HEK293T (cell line): ENCODE data around the gene MED16.

Experiments
- ARNT ChIP-seq: fragments of 450-650 bp; IDR thresholded peaks from 2 replicates; pipeline ENCODE4 v1.6.1; 2017; ENCODE audit warnings: mild to moderate bottlenecking
- BHLHE40 ChIP-seq: fragments of 450-650 bp; IDR thresholded peaks from 2 replicates; pipeline ENCODE4 v1.6.1; 2016; ENCODE audit warnings: mild to moderate bottlenecking, moderate library complexity, borderline replicate concordance
- CTBP1 ChIP-seq: fragments of 450-650 bp; IDR thresholded peaks from 2 replicates; pipeline ENCODE4 v1.6.1; 2016; ENCODE audit warnings: borderline replicate concordance
- ELF4 ChIP-seq: fragments of 450-650 bp; IDR thresholded peaks from 2 replicates; pipeline ENCODE4 v1.6.1; 2017; ENCODE audit warnings: antibody characterized with exemption
- FOXM1 ChIP-seq: fragments of 450-650 bp; IDR thresholded peaks from 2 replicates; pipeline ENCODE4 v1.6.1; 2017; ENCODE audit warnings: mild to moderate bottlenecking, borderline replicate concordance
- HDGF ChIP-seq: fragments of 450-650 bp; IDR thresholded peaks from 2 replicates; pipeline ENCODE4 v1.6.1; 2017; ENCODE audit warnings: antibody characterized with exemption, borderline replicate concordance
- LEF1 ChIP-seq: fragments of 450-650 bp; IDR thresholded peaks from 2 replicates; pipeline ENCODE4 v1.6.1; 2017; ENCODE audit warnings: mild to moderate bottlenecking, borderline replicate concordance
- NFRKB ChIP-seq: fragments of 450-650 bp; IDR thresholded peaks from 2 replicates; pipeline ENCODE4 v1.6.1; 2016; ENCODE audit warnings: mild to moderate bottlenecking, moderate library complexity
- PKNOX1 ChIP-seq: fragments of 450-650 bp; IDR thresholded peaks from 2 replicates; pipeline ENCODE4 v1.6.1; 2016
- SP1 ChIP-seq: fragments of 450-650 bp; IDR thresholded peaks from 2 replicates; pipeline ENCODE4 v1.6.1; 2017
- SUZ12 ChIP-seq: fragments of 450-650 bp; IDR thresholded peaks from 2 replicates; pipeline ENCODE4 v1.6.1; 2016; ENCODE audit warnings: mild to moderate bottlenecking
- TARDBP ChIP-seq: fragments of 450-650 bp; IDR thresholded peaks from 2 replicates; pipeline ENCODE4 v1.6.1; 2016
- ZNF384 ChIP-seq: fragments of 450-650 bp; IDR thresholded peaks from 2 replicates; pipeline ENCODE4 v1.6.1; 2016

- TF ChIP-seq ZNF384 (no peak), SP1 (no peak), ELF4 (no peak), CTBP1 (no peak), FOXM1 (no peak), ARNT (no peak), TARDBP (no peak), BHLHE40 (no peak), NFRKB (no peak), PKNOX1 (no peak), LEF1 (no peak), SUZ12 (no peak), HDGF (no peak)
These were observed 39.9 kb upstream of the MED16 start for GRCh38 chr19:932648-933552.
